Measurements from ENCODE around the gene CEACAM1.

- no peak for TF ChIP-seq POLR2A (IDR thresholded peaks at IDR 0.05)
- TF ChIP-seq, protein P1, sequence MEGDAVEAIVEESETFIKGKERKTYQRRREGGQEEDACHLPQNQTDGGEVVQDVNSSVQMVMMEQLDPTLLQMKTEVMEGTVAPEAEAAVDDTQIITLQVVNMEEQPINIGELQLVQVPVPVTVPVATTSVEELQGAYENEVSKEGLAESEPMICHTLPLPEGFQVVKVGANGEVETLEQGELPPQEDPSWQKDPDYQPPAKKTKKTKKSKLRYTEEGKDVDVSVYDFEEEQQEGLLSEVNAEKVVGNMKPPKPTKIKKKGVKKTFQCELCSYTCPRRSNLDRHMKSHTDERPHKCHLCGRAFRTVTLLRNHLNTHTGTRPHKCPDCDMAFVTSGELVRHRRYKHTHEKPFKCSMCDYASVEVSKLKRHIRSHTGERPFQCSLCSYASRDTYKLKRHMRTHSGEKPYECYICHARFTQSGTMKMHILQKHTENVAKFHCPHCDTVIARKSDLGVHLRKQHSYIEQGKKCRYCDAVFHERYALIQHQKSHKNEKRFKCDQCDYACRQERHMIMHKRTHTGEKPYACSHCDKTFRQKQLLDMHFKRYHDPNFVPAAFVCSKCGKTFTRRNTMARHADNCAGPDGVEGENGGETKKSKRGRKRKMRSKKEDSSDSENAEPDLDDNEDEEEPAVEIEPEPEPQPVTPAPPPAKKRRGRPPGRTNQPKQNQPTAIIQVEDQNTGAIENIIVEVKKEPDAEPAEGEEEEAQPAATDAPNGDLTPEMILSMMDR (IDR thresholded peaks at IDR 0.05): no peak
These were observed 4.6 kb upstream of the CEACAM1 start for GRCh38 chr19:42532891-42533290.
